ENCODE results near the gene LAMTOR2.

LAMTOR2 gene

DNA sequence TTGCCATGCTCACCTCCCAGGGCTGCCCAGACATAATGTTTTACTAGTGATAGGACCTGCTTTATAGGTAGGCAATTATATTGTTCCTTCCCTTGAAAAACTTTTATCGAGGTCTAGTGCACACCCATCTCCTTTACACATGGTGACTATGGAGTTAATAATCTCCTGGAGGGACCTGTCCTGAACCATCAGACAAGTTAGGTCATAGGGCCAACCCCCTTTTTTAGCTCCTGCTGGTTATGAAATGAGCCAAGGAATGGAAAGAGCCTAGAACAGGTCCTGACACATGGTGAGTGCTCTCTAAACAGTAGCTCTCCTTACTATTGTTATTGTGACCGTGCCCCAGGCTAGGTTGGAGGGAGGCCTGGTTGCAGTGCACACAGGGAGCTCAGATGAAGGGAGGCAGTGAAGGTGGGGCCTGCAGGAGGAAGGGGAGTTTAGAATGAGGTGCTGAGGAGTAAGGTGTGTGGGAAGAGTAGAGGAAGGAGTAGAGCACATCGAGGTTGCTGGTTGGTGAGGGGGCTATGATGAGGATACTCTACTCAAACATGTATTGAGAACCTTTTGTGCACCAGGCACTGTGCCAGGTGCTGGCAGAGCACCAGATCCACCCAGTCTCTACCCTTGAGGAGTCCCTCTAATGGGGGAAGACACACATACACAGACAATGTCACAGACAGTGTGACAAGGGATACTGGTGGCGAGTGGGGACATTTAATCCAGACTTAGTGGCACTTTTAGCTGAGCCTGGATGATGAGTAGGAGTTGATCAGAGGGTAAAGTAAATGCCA lies 45.8 kb downstream of the LAMTOR2 start:
- DNase-seq: no peak

DNA sequence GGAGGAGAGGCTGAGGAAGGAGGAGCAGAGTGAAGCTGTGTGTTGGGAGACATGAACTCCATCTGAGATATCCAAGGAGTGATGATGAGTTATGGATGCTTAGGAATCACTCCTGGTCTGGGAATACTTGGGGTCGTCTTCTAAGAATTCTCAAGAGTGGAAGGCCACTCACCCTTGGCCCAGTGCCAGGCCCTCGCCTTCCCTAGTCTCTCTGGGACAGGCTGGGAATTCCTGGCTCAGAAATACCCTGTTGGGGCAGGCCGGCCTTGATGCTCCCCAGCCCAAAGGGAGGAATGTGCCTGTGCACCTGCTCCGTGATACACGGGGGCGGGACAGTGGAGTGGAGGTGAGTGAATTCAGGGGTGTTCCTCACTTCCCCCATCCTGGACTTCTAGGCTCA lies 47.3 kb downstream of the LAMTOR2 start:
- no peak for DNase-seq

DNA sequence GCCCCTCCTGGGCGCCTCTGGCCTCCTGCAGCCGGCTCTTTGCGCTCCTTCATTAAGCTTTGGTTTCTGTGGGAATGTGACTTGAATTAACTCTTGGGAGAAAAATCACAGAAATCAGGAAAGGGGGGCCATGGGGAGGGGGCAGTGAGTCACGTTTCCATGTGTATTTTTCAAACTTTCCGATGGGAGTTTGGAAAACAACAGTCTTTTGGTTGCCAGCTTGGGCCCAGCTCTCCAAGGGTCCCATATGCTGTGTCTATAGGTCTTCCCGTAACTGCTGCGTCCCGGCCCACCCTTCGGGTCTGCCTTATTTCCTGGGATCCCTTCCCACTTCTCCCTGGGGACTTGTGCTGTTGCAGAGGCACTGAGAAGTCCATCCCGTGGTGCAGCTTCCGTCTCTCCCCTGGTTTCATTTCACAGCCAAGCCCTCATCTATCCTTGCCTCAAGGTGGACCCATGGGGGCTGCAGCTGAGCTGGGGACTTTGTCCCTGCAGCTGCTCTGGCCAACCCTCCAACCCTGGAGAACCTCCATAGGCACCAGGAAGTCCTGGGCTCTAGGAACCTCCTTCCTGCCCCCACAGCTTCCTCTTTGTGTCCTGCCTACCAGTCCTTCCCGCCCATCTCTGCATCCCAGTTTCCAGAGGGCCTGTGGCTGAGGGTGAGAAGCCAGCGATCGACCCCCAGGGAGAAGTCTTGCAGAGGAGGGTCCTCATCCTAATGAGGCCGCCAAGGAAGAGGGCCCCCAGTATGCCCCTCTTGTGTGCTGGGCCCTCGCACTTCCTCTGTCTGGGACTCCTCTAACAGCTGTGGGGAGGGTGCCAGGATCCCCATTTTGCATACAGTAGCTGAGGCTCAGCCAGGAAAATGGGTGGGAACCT lies 48.3 kb downstream of the LAMTOR2 start:
- DNase-seq: no peak

DNA sequence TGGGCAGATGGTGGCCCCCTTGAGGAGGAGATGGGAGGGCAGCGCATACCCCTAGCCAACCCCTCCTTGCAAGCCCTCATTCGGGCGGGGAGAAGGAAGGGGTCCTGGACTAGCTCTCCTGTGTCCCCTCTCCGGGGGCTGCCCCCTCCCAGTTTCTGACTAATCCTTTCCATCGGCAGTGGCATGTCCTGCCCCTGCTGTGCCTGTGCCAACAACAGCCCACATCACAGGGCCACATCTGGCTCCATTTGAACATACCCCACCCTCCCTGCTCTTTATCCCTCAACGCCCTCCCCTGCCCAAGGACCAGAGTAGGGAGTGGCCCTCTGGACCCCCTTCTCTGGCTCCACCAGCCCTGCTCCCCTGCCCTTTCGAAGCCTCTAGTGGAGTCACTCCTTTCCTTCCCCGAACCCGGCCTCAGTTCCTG lies 49.0 kb downstream of the LAMTOR2 start:
- no peak for DNase-seq

DNA sequence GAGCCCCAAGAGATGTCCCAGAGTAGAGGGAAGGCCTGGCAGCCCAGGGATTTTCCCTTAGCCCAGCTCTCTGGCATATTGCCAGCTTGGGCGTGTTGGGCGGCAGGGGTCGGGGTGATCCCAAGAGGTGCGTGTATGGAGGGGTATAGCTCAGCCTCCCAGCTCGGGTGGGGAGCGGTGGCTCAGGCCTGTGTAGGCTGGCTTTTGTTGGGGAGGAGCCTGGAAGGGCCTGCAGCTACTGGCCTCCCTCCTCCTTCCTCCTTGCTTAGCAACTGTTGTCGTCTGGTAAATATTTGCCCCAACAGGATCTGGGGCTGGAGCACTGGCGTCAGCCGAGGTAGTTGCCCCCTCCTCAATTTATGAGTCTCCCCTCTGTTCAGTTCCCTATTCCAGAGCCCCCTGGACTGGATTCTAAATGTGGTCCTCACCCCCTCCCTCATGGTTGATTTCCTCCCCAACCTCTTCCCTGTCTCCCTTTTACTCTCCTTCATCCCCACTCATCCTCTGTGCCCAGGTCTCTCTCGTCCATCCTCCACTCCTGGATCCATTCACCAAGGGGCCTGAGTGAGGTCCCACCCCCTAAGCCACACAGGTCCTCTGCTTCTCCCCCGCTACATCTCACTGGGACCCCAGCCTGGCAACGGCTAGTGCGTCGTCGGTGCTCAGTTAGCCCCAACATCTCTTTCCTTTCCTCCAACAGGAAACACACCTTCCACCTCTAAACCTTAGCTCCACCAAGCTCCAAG lies 49.7 kb downstream of the LAMTOR2 start:
- DNase-seq: no peak

DNA sequence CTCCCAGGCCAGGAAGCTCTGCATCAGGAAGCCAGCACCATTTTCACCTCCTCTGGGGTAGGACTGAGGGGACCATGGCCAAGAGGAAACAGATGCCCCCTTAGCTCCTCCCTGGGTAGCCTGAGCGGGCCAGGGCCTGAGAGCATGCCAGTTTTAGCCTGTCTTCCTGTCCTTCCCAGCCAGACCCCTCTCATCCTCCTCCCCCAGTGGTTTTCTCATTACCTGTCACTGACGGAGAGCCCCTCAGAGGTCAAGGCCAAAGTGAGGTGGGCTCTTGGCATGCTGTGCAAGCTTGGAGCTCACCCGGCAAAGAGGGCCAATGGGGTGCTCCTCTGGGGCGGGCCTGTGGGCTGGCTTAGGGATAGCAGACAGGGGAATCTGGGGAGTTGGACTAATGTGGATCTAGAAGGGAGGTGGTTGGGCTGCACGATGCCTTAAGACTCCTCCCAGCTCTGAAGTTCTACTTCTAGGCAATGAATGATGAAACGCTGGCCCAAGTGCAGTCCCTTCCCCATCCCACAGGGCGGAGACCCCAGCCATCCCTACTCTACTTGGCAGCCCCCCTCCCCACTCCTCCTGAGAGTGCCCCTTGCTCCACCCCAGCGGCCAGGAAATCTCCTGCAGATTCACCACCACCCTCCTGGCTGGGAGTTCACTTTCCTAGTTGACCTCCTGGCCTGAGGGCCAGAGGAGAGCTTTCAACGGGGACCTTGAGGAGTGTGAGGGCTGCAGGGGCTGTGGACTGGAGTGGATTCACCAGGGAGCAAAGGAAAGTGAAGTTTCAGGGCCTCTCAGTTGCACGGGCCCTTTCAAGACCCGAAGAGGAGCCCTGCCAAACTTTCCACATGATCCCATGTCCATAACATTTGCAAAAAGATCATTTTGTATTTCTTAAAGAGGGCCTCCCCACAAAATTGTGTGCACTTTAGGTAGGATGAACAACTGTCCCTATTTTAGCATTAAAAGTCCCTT lies 50.6 kb downstream of the LAMTOR2 start:
- no peak for DNase-seq

DNA sequence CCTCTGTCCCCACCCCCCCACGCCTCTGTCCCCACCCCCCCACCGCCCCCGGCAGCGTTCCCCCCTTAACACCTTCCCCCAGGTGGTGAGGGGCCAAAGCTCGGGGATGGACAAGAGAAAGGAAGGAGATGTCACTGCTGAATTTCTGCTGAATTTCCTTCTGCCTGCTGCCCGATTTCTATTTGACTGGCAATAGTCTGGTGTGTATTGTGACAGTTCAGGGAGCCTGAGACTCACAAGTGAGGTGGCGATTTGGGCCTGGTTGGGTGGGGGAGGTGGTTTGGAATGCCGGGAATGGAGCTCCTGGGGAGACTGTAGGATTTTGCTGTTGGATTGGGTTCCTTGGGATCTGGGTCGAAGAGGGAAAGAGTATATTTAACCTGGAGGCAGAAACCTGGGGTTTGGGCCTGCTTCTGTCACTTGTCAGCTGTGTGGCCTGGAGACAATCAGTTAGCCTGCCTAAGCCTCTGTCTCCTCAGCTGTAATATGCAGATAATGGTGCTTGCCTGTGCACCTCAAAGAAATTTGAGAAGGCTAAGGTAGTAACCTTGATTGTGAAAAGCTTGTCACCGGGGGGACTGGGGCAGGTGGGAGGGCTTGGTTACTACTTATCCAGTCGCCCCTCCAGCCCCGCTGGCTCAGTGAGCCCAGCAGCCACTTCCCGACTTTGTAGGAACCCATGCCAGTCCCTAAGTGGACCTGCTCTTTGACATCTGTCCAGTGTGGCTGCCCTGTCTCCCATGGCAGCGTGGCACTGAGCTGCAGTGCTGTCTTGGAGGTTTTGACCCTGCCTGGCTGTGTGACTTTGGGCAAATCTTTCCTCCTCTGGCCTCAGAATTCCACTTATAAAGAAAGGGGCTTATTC lies 52.3 kb downstream of the LAMTOR2 start:
- no peak for DNase-seq

DNA sequence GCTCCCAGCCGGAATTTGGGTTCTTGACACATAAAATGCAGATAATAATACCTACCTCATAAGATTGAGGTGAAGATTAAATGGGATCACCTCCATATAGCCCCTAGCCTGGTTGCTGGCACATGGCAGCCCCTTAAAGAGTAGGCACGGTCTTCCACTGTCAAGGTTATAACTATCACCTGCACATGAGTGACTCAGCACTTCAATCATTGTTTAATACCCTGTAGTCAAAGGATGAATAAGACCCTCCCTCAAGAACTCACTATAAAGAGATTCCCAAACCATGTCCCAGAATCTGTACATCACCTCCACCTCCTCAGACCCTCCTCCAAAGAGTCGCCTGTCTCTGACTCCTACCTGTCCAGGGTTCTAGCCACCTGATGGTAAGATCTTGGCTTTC lies 53.5 kb downstream of the LAMTOR2 start:
- no peak for DNase-seq
